Keratinocyte (primary cell): ENCODE results near the gene AGFG1.

Source experiments
- CTCF ChIP-seq, 3 experiments: IDR thresholded peaks in 1 of 3; conservative IDR thresholded peaks in 1 of 3; optimal IDR thresholded peaks in 1 of 3; 2 replicates in 2 of 3; 3 replicates in 1 of 3; pipeline versions ENCODE3 to v1.5.1; 2011; ENCODE audit warnings: low read length in 3 of 3, mild to moderate bottlenecking in 3 of 3, moderate library complexity in 2 of 3, control low read depth in 1 of 3, inconsistent platforms in 1 of 3; ENCODE audit not compliant: insufficient read depth in 2 of 3; ENCODE audit errors: extremely low read depth in 1 of 3
- EZH2 ChIP-seq: IDR thresholded peaks from one replicate; pipeline ENCODE4 v1.6.1; 2012; ENCODE audit warnings: inconsistent platforms, mild to moderate bottlenecking, low read length, moderate library complexity

- TF ChIP-seq CTCF (optimal IDR thresholded peaks at IDR 0.05 in 1 of 3, IDR thresholded peaks at IDR 0.05 in 1 of 3, conservative IDR thresholded peaks at IDR 0.05 in 1 of 3; ENCODE audit: extremely low read depth in 1 of 3, insufficient read depth in 2 of 3, low read length in 3 of 3) (no peak), EZH2 (no peak)
Measured at GRCh38 chr2:227524665-227525064, 52.7 kb downstream of the AGFG1 start.
